Nephron (organoid): Measurements from ENCODE around the gene AMOTL1.
A peak's percentile ranks its signal among the peaks of the same experiment; 100 is the strongest.
"Not testable (repeated sequence)": the region's sequence is repeated elsewhere in the genome, so short reads cannot be mapped to it uniquely, and the experiment has no call there.

Experiments used
- H3K27ac Mint-ChIP-seq, 3 experiments: 2 replicates each; pipeline ENCODE4 v1.8.0; 2020; ENCODE audit warnings: mixed read lengths in 3 of 3, mild to moderate bottlenecking in 2 of 3, moderate library complexity in 1 of 3
- H3K27me3 Mint-ChIP-seq: 2 replicates; pipeline ENCODE4 v1.8.0; 2021; ENCODE audit warnings: low read depth, mild to moderate bottlenecking, moderate library complexity, mixed read lengths
- H3K36me3 Mint-ChIP-seq: 2 replicates; pipeline ENCODE4 v1.8.0; 2020; ENCODE audit warnings: low read depth, mixed read lengths
- H3K4me1 Mint-ChIP-seq: 2 replicates; pipeline ENCODE4 v1.8.0; 2020; ENCODE audit warnings: mixed read lengths
- H3K4me3 Mint-ChIP-seq, 3 experiments: 2 replicates each; pipeline ENCODE4 v1.8.0; 2020; ENCODE audit warnings: mild to moderate bottlenecking in 3 of 3, mixed read lengths in 3 of 3, moderate library complexity in 2 of 3
- H3K9me3 Mint-ChIP-seq: 2 replicates; pipeline ENCODE4 v1.8.0; 2020; ENCODE audit warnings: mixed read lengths
- CTCF ChIP-seq, 3 experiments: fragments of 200-600 bp; sonication (generic); IDR thresholded peaks; one replicate each; pipeline ENCODE4 v1.5.0; 2021; ENCODE audit warnings: antibody characterized with exemption in 3 of 3; ENCODE audit not compliant: unreplicated experiment in 3 of 3

Gene AMOTL1

GRCh38 chr11:94840209-94840608, 72.1 kb downstream of the AMOTL1 start:
- peak overlapping the region; percentile 82 to 95 (median 92) for H3K27ac Mint-ChIP-seq
- peaks cover 36% of the 10 kb centered on the region for H3K36me3 Mint-ChIP-seq
- TF ChIP-seq CTCF (IDR thresholded peaks at IDR 0.05; ENCODE audit: unreplicated experiment in 3 of 3): no peak
- peaks cover 26% of the 10 kb centered on the region for H3K4me1 Mint-ChIP-seq
- no peaks in the 10 kb centered on the region for H3K9me3 Mint-ChIP-seq
- no peaks in the 10 kb centered on the region for H3K27me3 Mint-ChIP-seq
- H3K4me3 Mint-ChIP-seq: peak overlapping the region in 1 of 3 experiments; percentile 26

DNA sequence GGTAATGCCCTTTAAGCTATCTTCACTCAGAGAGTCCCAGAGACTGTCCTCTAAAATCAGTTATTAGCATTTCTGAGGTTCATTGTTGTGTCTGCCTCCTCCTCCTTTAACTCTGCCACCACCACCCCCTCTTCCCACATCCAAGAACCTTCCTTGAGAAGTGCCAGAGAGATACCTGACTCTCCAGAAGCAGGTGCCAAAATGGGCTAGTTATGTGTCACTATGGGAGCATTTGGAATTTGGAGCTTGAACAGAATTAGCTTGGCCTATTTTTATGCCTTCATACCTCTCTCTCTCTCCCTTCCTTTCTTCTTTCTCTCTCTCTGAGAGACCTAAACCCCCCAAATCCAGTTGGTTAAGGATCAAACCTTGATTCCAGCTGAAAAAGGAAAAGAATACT, 75.9 kb downstream of the AMOTL1 start:
- H3K9me3 Mint-ChIP-seq: no peaks in the 10 kb centered on the region
- no peak for TF ChIP-seq CTCF (IDR thresholded peaks at IDR 0.05; ENCODE audit: unreplicated experiment in 3 of 3)
- H3K27me3 Mint-ChIP-seq: no peaks in the 10 kb centered on the region
- no peak overlapping the region for H3K4me3 Mint-ChIP-seq
- H3K27ac Mint-ChIP-seq: no peak overlapping the region
- peaks cover 37% of the 10 kb centered on the region for H3K36me3 Mint-ChIP-seq
- peaks cover 25% of the 10 kb centered on the region for H3K4me1 Mint-ChIP-seq

GRCh38 chr11:94845622-94846021, 77.5 kb downstream of the AMOTL1 start:
- Mint-ChIP-seq H3K27me3 (no peaks in the 10 kb centered on the region), H3K4me1 (peaks cover 19% of the 10 kb centered on the region), H3K27ac (no peak overlapping the region), H3K4me3 (no peak overlapping the region), H3K36me3 (peaks cover 35% of the 10 kb centered on the region), H3K9me3 (no peaks in the 10 kb centered on the region)
- no peak for TF ChIP-seq CTCF (IDR thresholded peaks at IDR 0.05; ENCODE audit: unreplicated experiment in 3 of 3)

- Mint-ChIP-seq H3K9me3 (no peaks in the 10 kb centered on the region), H3K4me1 (peaks cover 7% of the 10 kb centered on the region), H3K4me3 (no peak overlapping the region), H3K27ac (peak overlapping the region; percentile 79 to 94 (median 94)), H3K36me3 (peaks cover 49% of the 10 kb centered on the region), H3K27me3 (no peaks in the 10 kb centered on the region)
- no peak for TF ChIP-seq CTCF (IDR thresholded peaks at IDR 0.05; ENCODE audit: unreplicated experiment in 3 of 3)
Observed at GRCh38 chr11:94849839-94850238, 81.7 kb downstream of the AMOTL1 start.

DNA sequence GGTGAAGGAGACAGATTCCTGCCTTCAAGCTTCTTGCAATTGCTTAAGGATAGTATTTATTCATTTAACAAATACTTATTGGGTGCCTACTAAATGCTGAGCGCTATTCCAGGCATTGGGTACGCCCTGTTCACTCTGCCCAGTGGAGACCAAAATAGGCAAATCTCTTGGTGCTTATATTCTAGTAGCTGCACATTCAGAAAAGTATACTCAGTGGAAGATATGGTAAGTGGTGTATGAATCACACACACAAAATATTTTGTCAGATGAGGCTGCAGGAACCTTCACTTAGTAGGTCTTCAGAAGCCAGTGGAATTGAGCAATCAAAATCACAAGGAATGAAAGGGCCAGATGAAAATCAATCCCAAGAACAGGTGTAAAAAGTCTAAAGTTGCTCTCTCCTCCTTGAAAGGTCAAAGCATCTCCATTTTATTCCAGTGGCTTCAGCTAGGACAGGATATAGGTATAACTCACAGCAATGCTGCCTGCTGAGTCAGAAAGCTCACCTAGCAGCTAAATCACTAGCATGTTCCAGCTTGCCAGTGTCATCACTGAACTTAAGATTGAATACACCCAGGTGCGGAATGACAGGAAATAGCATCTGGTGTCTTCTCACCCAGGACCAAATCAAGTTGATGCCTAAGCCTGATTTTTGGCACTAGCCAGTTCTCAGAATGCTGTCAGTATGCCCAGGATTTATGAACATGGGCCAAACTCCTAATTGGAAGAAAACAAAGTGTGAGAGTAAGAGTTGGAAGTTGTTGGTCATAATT, 83.9 kb downstream of the AMOTL1 start:
- H3K27ac Mint-ChIP-seq: no peak overlapping the region
- peaks cover 7% of the 10 kb centered on the region for H3K4me1 Mint-ChIP-seq
- H3K36me3 Mint-ChIP-seq: peaks cover 65% of the 10 kb centered on the region
- H3K9me3 Mint-ChIP-seq: no peaks in the 10 kb centered on the region
- H3K4me3 Mint-ChIP-seq: no peak overlapping the region
- TF ChIP-seq CTCF (IDR thresholded peaks at IDR 0.05; ENCODE audit: unreplicated experiment in 3 of 3): no peak
- no peaks in the 10 kb centered on the region for H3K27me3 Mint-ChIP-seq

- H3K27ac Mint-ChIP-seq, H3K4me3 Mint-ChIP-seq, H3K9me3 Mint-ChIP-seq, H3K27me3 Mint-ChIP-seq: not testable (repeated sequence)
- peaks cover 77% of the 10 kb centered on the region for H3K36me3 Mint-ChIP-seq
- peaks cover 13% of the 10 kb centered on the region for H3K4me1 Mint-ChIP-seq
Observed at GRCh38 chr11:94853288-94853687, 85.1 kb downstream of the AMOTL1 start.
